Activated T-helper 1 cell treated with anti-CD3 and anti-CD28 coated beads, Interleukin-12 subunit alpha, Interleukin-12 subunit beta, Interleukin-2, Interleukin-4 antibody, amounts not matched to agents 30 ng/mL and 10 ng/mL and 1 ng/mL, durations not matched to agents 14 hours and 24 hours and 36 hours (primary cell): ENCODE results near the gene CCL4L2. TPM values are rescaled to one million over a fixed set of nuclear protein-coding genes. Genes with fewer than 3 reads are reported as not detected.
"Not testable (repeated sequence)": the region's sequence is repeated elsewhere in the genome, so short reads cannot be mapped to it uniquely, and the experiment has no call there.

ENCODE experiments used
- DNase-seq: peaks from one replicate; pipeline ENCODE4 v3.0.0; 2021; ENCODE audit warnings: low spot score
- H3K27ac Mint-ChIP-seq: one replicate; pipeline ENCODE4 v1.8.0; 2021; ENCODE audit warnings: mild to moderate bottlenecking, mixed read lengths
- H3K27me3 Mint-ChIP-seq: one replicate; pipeline ENCODE4 v1.8.0; 2022; ENCODE audit warnings: mild to moderate bottlenecking, moderate library complexity, mixed read lengths; ENCODE audit not compliant: insufficient read depth
- H3K36me3 Mint-ChIP-seq: one replicate; pipeline ENCODE4 v1.8.0; 2021; ENCODE audit warnings: low read depth, mixed read lengths
- H3K4me1 Mint-ChIP-seq: one replicate; pipeline ENCODE4 v1.8.0; 2021; ENCODE audit warnings: low read depth, mixed read lengths
- H3K4me3 Mint-ChIP-seq: one replicate; pipeline ENCODE4 v1.8.0; 2021; ENCODE audit warnings: mild to moderate bottlenecking, moderate library complexity, mixed read lengths
- H3K9me3 Mint-ChIP-seq: one replicate; pipeline ENCODE4 v1.8.0; 2021; ENCODE audit warnings: mixed read lengths
- intact Hi-C: fragments of 100-400 bp; cut with micrococcal nuclease; formaldehyde crosslinking; loops from one replicate; pipeline ENCODE4 v1.15.1; 2024
- total RNA-seq: library from RNA; stranded (reverse); gene quantifications from 2 replicates; pipeline ENCODE4 v1.2.3, GENCODE V29; 2022

CCL4L2 gene
- total RNA-seq, 1 donor from 2014 or later, result 48.4 TPM

GRCh38 chr17:36203335-36203734 is 7.5 kb upstream of the CCL4L2 start:
- Mint-ChIP-seq H3K27ac (no peak overlapping the region), H3K27me3 (peaks cover 15% of the 10 kb centered on the region), H3K36me3 (no peaks in the 10 kb centered on the region), H3K4me1 (peaks cover 21% of the 10 kb centered on the region), H3K9me3 (no peaks in the 10 kb centered on the region), H3K4me3 (no peak overlapping the region)
- intact Hi-C loops, result no loop called here
- DNase-seq, result no peak

- Mint-ChIP-seq H3K27ac (no peak overlapping the region), H3K9me3 (no peaks in the 10 kb centered on the region), H3K36me3 (no peaks in the 10 kb centered on the region), H3K27me3 (peaks cover 20% of the 10 kb centered on the region), H3K4me1 (peaks cover 14% of the 10 kb centered on the region), H3K4me3 (no peak overlapping the region)
- intact Hi-C loops, result no loop called here
- DNase-seq, result no peak
These were observed 6.0 kb upstream of the CCL4L2 start for GRCh38 chr17:36204724-36205500.

GRCh38 chr17:36205637-36206485 is 5.0 kb upstream of the CCL4L2 start:
- intact Hi-C loops, result no loop called here
- no peak overlapping the region for H3K4me3 Mint-ChIP-seq
- H3K27me3 Mint-ChIP-seq, result peaks cover 22% of the 10 kb centered on the region
- no peak for DNase-seq
- no peak overlapping the region for H3K27ac Mint-ChIP-seq
- peaks cover 24% of the 10 kb centered on the region for H3K4me1 Mint-ChIP-seq
- no peaks in the 10 kb centered on the region for H3K36me3 Mint-ChIP-seq
- H3K9me3 Mint-ChIP-seq, result no peaks in the 10 kb centered on the region

- H3K27ac Mint-ChIP-seq, DNase-seq, intact Hi-C loops, H3K4me3 Mint-ChIP-seq, H3K36me3 Mint-ChIP-seq, H3K9me3 Mint-ChIP-seq: not testable (repeated sequence)
- Mint-ChIP-seq H3K4me1 (peaks cover 24% of the 10 kb centered on the region), H3K27me3 (peaks cover 22% of the 10 kb centered on the region)
These were observed 4.4 kb upstream of the CCL4L2 start for GRCh38 chr17:36206486-36206821.

DNA sequence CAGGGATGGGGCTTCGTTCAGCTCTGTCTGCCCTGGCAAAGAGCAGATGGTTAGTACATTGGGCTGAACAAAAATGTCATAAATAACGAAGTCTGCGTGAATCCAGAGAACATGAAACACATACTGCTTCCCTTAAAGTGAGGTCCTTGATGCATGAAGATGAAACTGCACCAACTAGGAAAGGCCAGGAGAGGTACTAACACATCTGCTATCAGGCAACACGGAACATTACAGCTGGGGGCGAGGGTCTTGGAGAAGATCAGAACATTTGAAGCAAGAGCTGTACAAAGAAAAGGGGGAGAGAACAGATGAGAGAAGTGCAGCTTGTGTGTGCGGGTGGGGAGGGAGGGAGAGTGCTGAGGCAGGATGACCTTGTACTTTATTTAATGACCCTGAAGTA is 3.5 kb upstream of the CCL4L2 start:
- H3K4me3 Mint-ChIP-seq, H3K9me3 Mint-ChIP-seq, H3K27ac Mint-ChIP-seq, intact Hi-C loops, H3K36me3 Mint-ChIP-seq, DNase-seq: not testable (repeated sequence)
- Mint-ChIP-seq H3K4me1 (peaks cover 17% of the 10 kb centered on the region), H3K27me3 (peaks cover 22% of the 10 kb centered on the region)

DNA sequence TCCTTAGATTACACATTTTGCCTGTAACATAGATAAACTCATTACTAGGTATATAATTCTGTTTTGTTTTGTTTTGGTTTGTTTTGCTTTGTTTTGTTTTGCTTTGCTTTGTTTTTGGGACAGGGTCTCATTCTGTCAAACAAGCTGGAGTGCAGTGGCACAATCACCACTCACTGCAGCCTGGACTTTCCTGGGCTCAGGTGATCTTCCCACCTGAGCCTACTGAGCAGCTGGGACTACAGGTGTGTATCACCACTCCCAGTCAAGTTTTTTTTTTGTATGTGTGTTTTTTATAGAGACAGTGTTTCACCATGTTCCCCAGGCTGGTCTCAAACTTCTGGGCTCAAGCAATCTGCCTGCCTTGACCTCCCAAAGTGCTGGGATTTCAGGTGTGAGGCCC is 1.3 kb upstream of the CCL4L2 start:
- DNase-seq, result no peak
- Mint-ChIP-seq H3K36me3 (no peaks in the 10 kb centered on the region), H3K27me3 (peaks cover 24% of the 10 kb centered on the region), H3K27ac (no peak overlapping the region), H3K4me3 (no peak overlapping the region), H3K4me1 (peaks cover 16% of the 10 kb centered on the region), H3K9me3 (no peaks in the 10 kb centered on the region)
- intact Hi-C loops, result no loop called here

- Mint-ChIP-seq H3K4me3 (peak overlapping the region; percentile 32), H3K27me3 (peaks cover 25% of the 10 kb centered on the region), H3K4me1 (peaks cover 18% of the 10 kb centered on the region)
- intact Hi-C loops, H3K27ac Mint-ChIP-seq, H3K36me3 Mint-ChIP-seq, H3K9me3 Mint-ChIP-seq, DNase-seq: not testable (repeated sequence)
These were observed 815 bp downstream of the CCL4L2 start for GRCh38 chr17:36211484-36212271.

- H3K36me3 Mint-ChIP-seq, result no peaks in the 10 kb centered on the region
- H3K27ac Mint-ChIP-seq, result no peak overlapping the region
- intact Hi-C loops, result no loop called here
- peaks cover 19% of the 10 kb centered on the region for H3K27me3 Mint-ChIP-seq
- no peak overlapping the region for H3K4me3 Mint-ChIP-seq
- peaks cover 18% of the 10 kb centered on the region for H3K4me1 Mint-ChIP-seq
- no peak for DNase-seq
- H3K9me3 Mint-ChIP-seq, result no peaks in the 10 kb centered on the region
These were observed 1.4 kb downstream of the CCL4L2 start for GRCh38 chr17:36212272-36212605.

DNA sequence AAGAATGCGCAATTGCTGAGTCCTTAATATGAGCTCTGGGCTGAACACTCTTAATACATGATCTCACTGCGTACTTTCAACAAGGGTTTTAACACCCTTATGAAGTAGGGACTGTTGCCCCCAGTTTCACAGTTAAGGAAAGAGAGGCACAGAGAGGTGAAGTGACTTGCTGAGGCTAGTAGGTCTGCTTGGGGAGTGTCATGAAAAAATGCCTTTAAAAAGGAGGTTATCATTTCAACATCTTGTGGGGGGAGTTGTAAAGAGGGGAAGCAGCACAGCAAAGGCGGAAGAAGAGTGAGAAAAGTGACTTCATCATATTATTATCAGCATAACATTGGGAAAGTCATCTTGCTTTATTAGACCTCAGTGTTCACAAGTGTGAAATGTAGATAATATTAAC is 2.1 kb downstream of the CCL4L2 start:
- Mint-ChIP-seq H3K36me3 (no peaks in the 10 kb centered on the region), H3K27me3 (peaks cover 19% of the 10 kb centered on the region), H3K4me3 (no peak overlapping the region), H3K4me1 (peaks cover 18% of the 10 kb centered on the region), H3K27ac (no peak overlapping the region), H3K9me3 (no peaks in the 10 kb centered on the region)
- intact Hi-C loops, result no loop called here
- DNase-seq, result no peak

GRCh38 chr17:36213695-36214094 is 2.8 kb downstream of the CCL4L2 start:
- DNase-seq, result no peak
- H3K9me3 Mint-ChIP-seq, result no peaks in the 10 kb centered on the region
- intact Hi-C loops, result no loop called here
- H3K27ac Mint-ChIP-seq, result no peak overlapping the region
- peaks cover 18% of the 10 kb centered on the region for H3K4me1 Mint-ChIP-seq
- H3K27me3 Mint-ChIP-seq, result peaks cover 19% of the 10 kb centered on the region
- H3K36me3 Mint-ChIP-seq, result no peaks in the 10 kb centered on the region
- no peak overlapping the region for H3K4me3 Mint-ChIP-seq

GRCh38 chr17:36214918-36215317 is 4.1 kb downstream of the CCL4L2 start:
- H3K36me3 Mint-ChIP-seq, result no peaks in the 10 kb centered on the region
- H3K9me3 Mint-ChIP-seq, result no peaks in the 10 kb centered on the region
- no peak overlapping the region for H3K4me3 Mint-ChIP-seq
- H3K27ac Mint-ChIP-seq, result no peak overlapping the region
- H3K4me1 Mint-ChIP-seq, result peaks cover 17% of the 10 kb centered on the region
- intact Hi-C loops, result no loop called here
- DNase-seq, result no peak
- H3K27me3 Mint-ChIP-seq, result peaks cover 20% of the 10 kb centered on the region

- intact Hi-C loops, DNase-seq, H3K36me3 Mint-ChIP-seq, H3K9me3 Mint-ChIP-seq, H3K4me1 Mint-ChIP-seq, H3K27ac Mint-ChIP-seq, H3K4me3 Mint-ChIP-seq: not testable (repeated sequence)
- peaks cover 15% of the 10 kb centered on the region for H3K27me3 Mint-ChIP-seq
These were observed 4.8 kb downstream of the CCL4L2 start for GRCh38 chr17:36215406-36216308.
